ENCODE measurements around the gene ASTN1. TPM values are rescaled to one million over a fixed set of nuclear protein-coding genes. Genes with fewer than 3 reads are reported as not detected.

ASTN1 gene
- total RNA-seq, 1 donor from 2014 or later = not detected

- no peak for DNase-seq (ENCODE audit: low read depth)
- H3K4me3 ChIP-seq (ENCODE audit: low read depth, low read length) = no peak overlapping the region
- no peak for FAIRE-seq
- no peaks in the 10 kb centered on the region for H3K36me3 ChIP-seq (ENCODE audit: control insufficient read depth, insufficient read depth, low read length)
- H3K27me3 ChIP-seq (ENCODE audit: control insufficient read depth, insufficient read depth, low read length) = no peaks in the 10 kb centered on the region
- TF ChIP-seq, protein P1, sequence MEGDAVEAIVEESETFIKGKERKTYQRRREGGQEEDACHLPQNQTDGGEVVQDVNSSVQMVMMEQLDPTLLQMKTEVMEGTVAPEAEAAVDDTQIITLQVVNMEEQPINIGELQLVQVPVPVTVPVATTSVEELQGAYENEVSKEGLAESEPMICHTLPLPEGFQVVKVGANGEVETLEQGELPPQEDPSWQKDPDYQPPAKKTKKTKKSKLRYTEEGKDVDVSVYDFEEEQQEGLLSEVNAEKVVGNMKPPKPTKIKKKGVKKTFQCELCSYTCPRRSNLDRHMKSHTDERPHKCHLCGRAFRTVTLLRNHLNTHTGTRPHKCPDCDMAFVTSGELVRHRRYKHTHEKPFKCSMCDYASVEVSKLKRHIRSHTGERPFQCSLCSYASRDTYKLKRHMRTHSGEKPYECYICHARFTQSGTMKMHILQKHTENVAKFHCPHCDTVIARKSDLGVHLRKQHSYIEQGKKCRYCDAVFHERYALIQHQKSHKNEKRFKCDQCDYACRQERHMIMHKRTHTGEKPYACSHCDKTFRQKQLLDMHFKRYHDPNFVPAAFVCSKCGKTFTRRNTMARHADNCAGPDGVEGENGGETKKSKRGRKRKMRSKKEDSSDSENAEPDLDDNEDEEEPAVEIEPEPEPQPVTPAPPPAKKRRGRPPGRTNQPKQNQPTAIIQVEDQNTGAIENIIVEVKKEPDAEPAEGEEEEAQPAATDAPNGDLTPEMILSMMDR (IDR thresholded peaks at IDR 0.05; ENCODE audit: insufficient read depth, low read length, severe bottlenecking) = no peak
Observed at GRCh38 chr1:177032434-177032833, 132.1 kb downstream of the ASTN1 start.

- FAIRE-seq = no peak
- Histone ChIP-seq H3K4me3 (ENCODE audit: low read depth, low read length) (no peak overlapping the region), H3K36me3 (ENCODE audit: control insufficient read depth, insufficient read depth, low read length) (no peaks in the 10 kb centered on the region), H3K27me3 (ENCODE audit: control insufficient read depth, insufficient read depth, low read length) (no peaks in the 10 kb centered on the region)
- TF ChIP-seq, protein P1 (IDR thresholded peaks at IDR 0.05; ENCODE audit: insufficient read depth, low read length, severe bottlenecking) = no peak
- DNase-seq (ENCODE audit: low read depth) = no peak
Observed at GRCh38 chr1:177024623-177025022, 139.9 kb downstream of the ASTN1 start.

DNA sequence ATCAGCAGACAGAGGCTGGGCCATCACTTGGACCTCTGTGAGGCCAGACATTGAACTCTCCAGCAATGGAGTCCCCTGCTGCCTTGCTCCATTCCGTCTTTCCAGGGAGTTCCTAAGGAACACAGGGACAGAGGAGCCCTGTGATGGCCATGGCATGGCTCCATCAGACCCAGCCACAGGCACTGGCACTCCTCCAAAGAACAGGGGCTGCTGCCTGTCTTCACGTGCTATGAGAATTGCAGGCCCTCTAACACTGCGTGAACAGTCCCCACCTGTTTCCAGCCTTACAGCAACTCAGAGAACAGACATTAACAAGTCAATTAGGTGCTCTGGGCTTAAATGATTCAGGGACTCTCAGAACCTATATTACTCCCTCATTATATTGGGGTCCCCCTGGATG, 140.8 kb downstream of the ASTN1 start:
- FAIRE-seq (no peak), DNase-seq (ENCODE audit: low read depth) (no peak)
- Histone ChIP-seq H3K4me3 (ENCODE audit: low read depth, low read length) (no peak overlapping the region), H3K36me3 (ENCODE audit: control insufficient read depth, insufficient read depth, low read length) (no peaks in the 10 kb centered on the region), H3K27me3 (ENCODE audit: control insufficient read depth, insufficient read depth, low read length) (no peaks in the 10 kb centered on the region)
- TF ChIP-seq, protein P1 (IDR thresholded peaks at IDR 0.05; ENCODE audit: insufficient read depth, low read length, severe bottlenecking) = no peak

DNA sequence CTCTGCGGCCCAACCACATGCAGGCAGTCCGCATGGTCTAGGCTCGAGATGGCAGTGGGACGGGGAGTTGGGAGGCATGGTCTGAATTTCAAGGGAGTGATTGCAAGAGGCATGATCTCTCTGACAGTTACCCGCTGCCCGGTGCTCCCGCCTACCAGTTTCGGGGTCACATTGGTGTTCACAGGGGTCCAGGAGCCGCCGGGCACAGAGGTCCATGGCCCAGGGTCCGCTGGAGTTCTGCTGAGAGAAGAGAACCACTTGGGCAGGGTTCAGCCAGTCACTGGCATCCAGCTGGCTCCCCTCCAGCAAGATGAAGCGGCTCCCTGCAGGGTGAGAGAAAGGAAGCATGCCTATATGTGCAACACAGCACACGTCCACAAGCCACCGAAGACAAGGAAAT, 141.3 kb downstream of the ASTN1 start:
- TF ChIP-seq, protein P1 (IDR thresholded peaks at IDR 0.05; ENCODE audit: insufficient read depth, low read length, severe bottlenecking) = no peak
- no peak overlapping the region for H3K4me3 ChIP-seq (ENCODE audit: low read depth, low read length)
- no peak for DNase-seq (ENCODE audit: low read depth)
- no peak for FAIRE-seq
- no peaks in the 10 kb centered on the region for H3K36me3 ChIP-seq (ENCODE audit: control insufficient read depth, insufficient read depth, low read length)
- H3K27me3 ChIP-seq (ENCODE audit: control insufficient read depth, insufficient read depth, low read length) = no peaks in the 10 kb centered on the region

DNA sequence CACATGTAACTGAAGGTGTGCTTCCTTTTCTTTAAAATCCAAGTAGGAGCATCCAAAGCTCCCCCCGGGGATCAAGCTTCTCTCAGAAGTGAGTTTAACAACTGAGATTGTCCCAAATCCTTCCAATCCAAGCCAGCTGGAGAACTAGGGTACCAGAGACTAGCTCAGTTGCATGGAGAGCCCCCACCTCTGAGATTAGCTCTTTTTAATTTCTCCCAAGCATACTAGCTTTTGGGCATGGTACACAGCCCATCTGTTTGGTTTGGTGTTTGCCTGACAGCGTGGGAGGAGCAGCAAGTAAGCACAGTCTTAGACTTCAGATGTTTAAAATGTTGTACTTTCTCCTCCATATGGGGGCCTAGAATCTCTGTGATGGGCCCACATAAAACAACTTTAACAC, 142.8 kb downstream of the ASTN1 start:
- no peak overlapping the region for H3K4me3 ChIP-seq (ENCODE audit: low read depth, low read length)
- FAIRE-seq (no peak), DNase-seq (ENCODE audit: low read depth) (no peak)
- H3K27me3 ChIP-seq (ENCODE audit: control insufficient read depth, insufficient read depth, low read length) = no peaks in the 10 kb centered on the region
- TF ChIP-seq, protein P1 (IDR thresholded peaks at IDR 0.05; ENCODE audit: insufficient read depth, low read length, severe bottlenecking) = no peak
- H3K36me3 ChIP-seq (ENCODE audit: control insufficient read depth, insufficient read depth, low read length) = no peaks in the 10 kb centered on the region

GRCh38 chr1:177020851-177021589, 143.5 kb downstream of the ASTN1 start:
- H3K4me3 ChIP-seq (ENCODE audit: low read depth, low read length) = no peak overlapping the region
- H3K27me3 ChIP-seq (ENCODE audit: control insufficient read depth, insufficient read depth, low read length) = no peaks in the 10 kb centered on the region
- no peaks in the 10 kb centered on the region for H3K36me3 ChIP-seq (ENCODE audit: control insufficient read depth, insufficient read depth, low read length)
- FAIRE-seq = no peak
- TF ChIP-seq, protein P1 (IDR thresholded peaks at IDR 0.05; ENCODE audit: insufficient read depth, low read length, severe bottlenecking) = no peak
- DNase-seq (ENCODE audit: low read depth) = no peak

Measured in bronchial epithelial cell (primary cell).